Effector CD8-positive, alpha-beta T cell (primary cell): ENCODE measurements around the gene FBXO30.

Experiments
- DNase-seq: peaks from one replicate; lab custom pipeline; 2025; lab: John Stamatoyannopoulos, UW
- total RNA-seq, 4 experiments: gene quantifications; one replicate each; lab custom pipeline; 2026; lab: John Stamatoyannopoulos, UW

Gene FBXO30
- total RNA-seq = 24.8 to 94.2 (median 56.0) reads per million in 4 experiments

- DNase-seq = peak; percentile 89
These were observed at the start of gene FBXO30 for GRCh38 chr6:145814501-145815308. FBXO30 (minus strand) TSS chr6:145814795; CDS start chr6:145806405, 8,390 bp downstream.

- DNase-seq = no peak
These were observed 49.5 kb upstream of the FBXO30 start for GRCh38 chr6:145863988-145864616.

- no peak for DNase-seq
These were observed 48.8 kb upstream of the FBXO30 start for GRCh38 chr6:145863366-145863765.

GRCh38 chr6:145860562-145860961 lies 46.0 kb upstream of the FBXO30 start:
- no peak for DNase-seq

GRCh38 chr6:145850671-145851070 lies 36.1 kb upstream of the FBXO30 start:
- no peak for DNase-seq

- DNase-seq = no peak
These were observed 33.9 kb upstream of the FBXO30 start for GRCh38 chr6:145848541-145848940.

GRCh38 chr6:145845557-145845956 lies 31.0 kb upstream of the FBXO30 start:
- DNase-seq = no peak

- no peak for DNase-seq
These were observed 30.4 kb upstream of the FBXO30 start for GRCh38 chr6:145844933-145845540.

- no peak for DNase-seq
These were observed 28.3 kb upstream of the FBXO30 start for GRCh38 chr6:145842693-145843546.

- DNase-seq = no peak
These were observed 27.1 kb upstream of the FBXO30 start for GRCh38 chr6:145841668-145842067.

- no peak for DNase-seq
These were observed 25.1 kb upstream of the FBXO30 start for GRCh38 chr6:145839653-145840052.

- no peak for DNase-seq
These were observed 23.7 kb upstream of the FBXO30 start for GRCh38 chr6:145838305-145838704.

- no peak for DNase-seq
These were observed 22.2 kb upstream of the FBXO30 start for GRCh38 chr6:145836772-145837171.

- DNase-seq = no peak
These were observed 21.6 kb upstream of the FBXO30 start for GRCh38 chr6:145836170-145836569.

- no peak for DNase-seq
These were observed 16.0 kb upstream of the FBXO30 start for GRCh38 chr6:145830612-145831011.

GRCh38 chr6:145829950-145830349 lies 15.4 kb upstream of the FBXO30 start:
- no peak for DNase-seq

- no peak for DNase-seq
These were observed 14.5 kb upstream of the FBXO30 start for GRCh38 chr6:145829102-145829501.

- DNase-seq = no peak
These were observed 9.7 kb upstream of the FBXO30 start for GRCh38 chr6:145824344-145824743.

- DNase-seq = no peak
These were observed 8.8 kb upstream of the FBXO30 start for GRCh38 chr6:145823328-145823944.

- no peak for DNase-seq
These were observed 7.9 kb upstream of the FBXO30 start for GRCh38 chr6:145822456-145822855.

- DNase-seq = no peak
These were observed 5.4 kb upstream of the FBXO30 start for GRCh38 chr6:145819994-145820393.
